ENCODE results near the gene ADAMTS3.

- no peak for TF ChIP-seq CTCF (optimal IDR thresholded peaks at IDR 0.05 in 1 of 3, IDR thresholded peaks at IDR 0.05 in 1 of 3, conservative IDR thresholded peaks at IDR 0.05 in 1 of 3; ENCODE audit: extremely low read depth in 1 of 3, insufficient read depth in 2 of 3, low read length in 3 of 3)
- no peak for TF ChIP-seq EZH2 (IDR thresholded peaks at IDR 0.05; ENCODE audit: low read length)
Observed at GRCh38 chr4:72243641-72244040, 325.4 kb downstream of the ADAMTS3 start.

All from keratinocyte (primary cell).